Uterus (tissue), 4 donors: ENCODE results near the gene SOCS4. TPM values are rescaled to one million over a fixed set of nuclear protein-coding genes. Genes with fewer than 3 reads are reported as not detected.
A peak's percentile ranks its signal among the peaks of the same experiment; 100 is the strongest.

Experiments
- DNase-seq, 2 donors: peaks; one replicate each; pipeline ENCODE4 v3.0.0-alpha.2; 2019 to 2020
- H3K27ac ChIP-seq, 2 donors: fragments of 200-600 bp; sonication (generic); 1 replicate in 1 of 2; 2 replicates in 1 of 2; pipeline ENCODE4 v1.5.1; 2016 to 2018
- H3K27me3 ChIP-seq, 2 donors: fragments of 200-600 bp; sonication (generic); one replicate each; pipeline ENCODE4 v1.5.1; 2018 to 2019; ENCODE audit warnings: control low read depth in 1 of 2
- H3K36me3 ChIP-seq, 2 donors: fragments of 200-600 bp; sonication (generic); one replicate each; pipeline ENCODE4 v1.5.1; 2019; ENCODE audit warnings: control low read depth in 1 of 2
- H3K4me1 ChIP-seq, 2 donors: fragments of 200-600 bp; sonication (generic); one replicate each; pipeline ENCODE4 v1.5.1; 2018 to 2019; ENCODE audit warnings: control low read depth in 1 of 2
- H3K4me3 ChIP-seq, 2 donors: fragments of 200-600 bp; sonication (generic); 1 replicate in 1 of 2; 2 replicates in 1 of 2; pipeline ENCODE4 v1.5.1; 2018 to 2019; ENCODE audit warnings: mild to moderate bottlenecking in 1 of 2
- H3K9me3 ChIP-seq, 2 donors: fragments of 200-600 bp; sonication (generic); one replicate each; pipeline ENCODE4 v1.5.1; 2019; ENCODE audit warnings: control low read depth in 1 of 2
- POLR2A ChIP-seq, 2 donors: fragments of 450-650 bp; IDR thresholded peaks; one replicate each; pipeline ENCODE4 v1.6.1; 2016; ENCODE audit warnings: antibody characterized with exemption in 2 of 2, mild to moderate bottlenecking in 1 of 2, moderate library complexity in 1 of 2
- intact Hi-C: fragments of 100-400 bp; cut with DNase I; formaldehyde crosslinking; loops from one replicate; pipeline ENCODE4 v1.15.1; 2023; ENCODE audit warnings: low total_unique reads
- total RNA-seq, 4 donors: library from RNA; depleted of rRNA in 3 of 4; stranded (reverse); fragments of >200 nt in 3 of 4; gene quantifications; one replicate each; pipeline versions ENCODE4 v1.1.0 to v1.2.4, GENCODE V29; 2014 to 2023
- TF ChIP-seq, protein P1 (sequence below), 4 experiments: fragments of 200-600 bp in 2 of 4; fragments of 450-650 bp in 2 of 4; sonication (generic) in 2 of 4; IDR thresholded peaks; one replicate each; pipeline ENCODE4 v1.5.1; 2016 to 2019; ENCODE audit warnings: antibody characterized with exemption in 4 of 4, mild to moderate bottlenecking in 2 of 4, moderate library complexity in 1 of 4
- donor health status: DM: yes; HTN: yes; CAD: no.

The SOCS4 gene
- total RNA-seq, 4 donors from 2014 or later: 10.2 to 36.4 (median 22.4) TPM

DNA sequence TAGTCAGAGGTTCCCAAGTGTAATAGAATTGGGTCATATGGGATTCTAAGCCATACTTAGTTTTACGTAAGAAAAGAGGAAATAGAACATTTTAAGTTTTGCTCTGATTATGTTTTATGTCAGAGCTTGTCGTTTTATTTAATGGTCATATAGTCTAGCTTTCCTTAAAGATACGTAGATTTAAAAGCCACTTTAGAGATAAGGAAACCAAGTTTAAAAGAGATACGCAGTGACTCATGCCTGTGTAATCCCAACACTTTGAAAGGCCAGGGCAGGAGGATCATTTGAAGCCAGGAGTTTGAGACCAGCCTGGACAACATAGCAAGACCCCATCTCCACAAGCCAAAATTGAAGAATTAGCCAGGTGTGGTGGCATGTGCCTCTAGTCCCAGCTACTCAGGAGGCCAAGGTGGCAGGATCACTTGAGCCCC lies 44.0 kb downstream of the SOCS4 start:
- TF ChIP-seq, protein P1, sequence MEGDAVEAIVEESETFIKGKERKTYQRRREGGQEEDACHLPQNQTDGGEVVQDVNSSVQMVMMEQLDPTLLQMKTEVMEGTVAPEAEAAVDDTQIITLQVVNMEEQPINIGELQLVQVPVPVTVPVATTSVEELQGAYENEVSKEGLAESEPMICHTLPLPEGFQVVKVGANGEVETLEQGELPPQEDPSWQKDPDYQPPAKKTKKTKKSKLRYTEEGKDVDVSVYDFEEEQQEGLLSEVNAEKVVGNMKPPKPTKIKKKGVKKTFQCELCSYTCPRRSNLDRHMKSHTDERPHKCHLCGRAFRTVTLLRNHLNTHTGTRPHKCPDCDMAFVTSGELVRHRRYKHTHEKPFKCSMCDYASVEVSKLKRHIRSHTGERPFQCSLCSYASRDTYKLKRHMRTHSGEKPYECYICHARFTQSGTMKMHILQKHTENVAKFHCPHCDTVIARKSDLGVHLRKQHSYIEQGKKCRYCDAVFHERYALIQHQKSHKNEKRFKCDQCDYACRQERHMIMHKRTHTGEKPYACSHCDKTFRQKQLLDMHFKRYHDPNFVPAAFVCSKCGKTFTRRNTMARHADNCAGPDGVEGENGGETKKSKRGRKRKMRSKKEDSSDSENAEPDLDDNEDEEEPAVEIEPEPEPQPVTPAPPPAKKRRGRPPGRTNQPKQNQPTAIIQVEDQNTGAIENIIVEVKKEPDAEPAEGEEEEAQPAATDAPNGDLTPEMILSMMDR (IDR thresholded peaks at IDR 0.05): no peak
- no peak for TF ChIP-seq POLR2A (IDR thresholded peaks at IDR 0.05)
- no peaks in the 10 kb centered on the region for H3K36me3 ChIP-seq
- peaks cover 0 to 8% of the 10 kb centered on the region in 2 donors for H3K4me1 ChIP-seq
- H3K4me3 ChIP-seq: no peak overlapping the region
- DNase-seq: no peak
- no peaks in the 10 kb centered on the region for H3K9me3 ChIP-seq
- no peaks in the 10 kb centered on the region for H3K27me3 ChIP-seq
- H3K27ac ChIP-seq: peak overlapping the region; percentile 5 to 77
- intact Hi-C loops: no loop called here

DNA sequence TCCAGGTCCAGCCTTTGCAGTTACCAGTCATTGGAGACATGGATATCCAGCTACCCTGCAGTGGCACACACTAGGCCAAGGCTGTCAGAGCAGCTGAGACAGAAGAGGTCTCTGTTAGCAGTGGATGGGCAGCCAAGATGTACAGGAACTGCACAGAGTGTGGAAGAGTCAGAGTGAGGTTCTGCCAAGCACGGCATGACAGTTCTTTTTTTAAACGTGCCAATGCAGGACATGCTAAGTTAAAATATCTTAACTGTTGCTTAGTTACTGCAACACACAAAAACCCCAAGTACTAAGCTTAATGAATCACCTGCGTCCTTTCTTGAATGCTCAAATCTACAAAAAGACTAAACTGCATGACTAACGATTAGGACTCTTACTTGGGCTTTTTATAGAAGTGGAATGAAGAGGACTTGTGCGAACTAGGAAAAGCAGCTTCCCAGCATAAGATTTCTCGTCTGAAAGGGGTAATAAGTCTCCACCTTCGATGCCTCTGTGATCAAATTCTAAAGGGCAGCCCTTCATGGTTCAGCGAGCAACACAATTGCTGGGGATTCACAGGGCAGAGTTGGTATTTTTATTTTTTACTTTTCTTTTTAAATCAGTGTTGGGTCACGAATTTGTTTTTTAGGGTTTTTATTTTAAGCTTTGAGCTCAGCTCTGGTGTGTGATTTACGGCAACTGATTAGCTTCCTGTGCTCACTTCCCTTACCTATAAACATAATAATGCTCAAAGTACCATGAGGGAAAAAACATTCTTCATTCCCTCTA lies 45.0 kb downstream of the SOCS4 start:
- Histone ChIP-seq H3K4me3 (no peak overlapping the region), H3K9me3 (no peaks in the 10 kb centered on the region)
- DNase-seq: peak in 1 of 2 donors; percentile 46

DNA sequence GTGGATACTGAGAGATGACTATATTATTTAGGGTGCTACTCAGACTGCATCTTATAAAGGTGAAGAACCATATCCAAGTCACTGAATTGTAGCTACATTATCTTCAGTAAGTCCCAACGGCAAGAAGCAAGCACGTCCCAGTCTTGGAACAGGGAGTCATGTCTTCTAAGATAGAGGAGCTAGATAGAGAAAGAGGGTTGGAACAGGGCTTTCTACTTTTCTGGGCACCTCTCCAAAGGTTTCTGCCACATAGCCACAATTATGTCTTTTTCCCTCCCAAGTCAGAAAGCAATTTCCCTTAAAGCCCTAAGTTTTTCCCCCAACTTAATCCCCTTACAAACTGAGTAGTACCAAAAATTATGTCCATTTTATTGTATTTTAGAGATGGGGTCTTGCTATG lies 46.8 kb downstream of the SOCS4 start:
- TF ChIP-seq, protein P1 (IDR thresholded peaks at IDR 0.05): no peak
- TF ChIP-seq POLR2A (IDR thresholded peaks at IDR 0.05): no peak
- no peak overlapping the region for H3K4me3 ChIP-seq
- no peak for DNase-seq
- H3K36me3 ChIP-seq: no peaks in the 10 kb centered on the region
- no peaks in the 10 kb centered on the region for H3K27me3 ChIP-seq
- H3K9me3 ChIP-seq: no peaks in the 10 kb centered on the region
- H3K4me1 ChIP-seq: peaks cover 0 to 8% of the 10 kb centered on the region in 2 donors
- intact Hi-C loops: no loop called here
- H3K27ac ChIP-seq: no peak overlapping the region

More for the DNA sequence above, 45.0 kb downstream of the SOCS4 start:
- Histone ChIP-seq H3K27me3 (no peaks in the 10 kb centered on the region), H3K27ac (peak overlapping the region; percentile 73 to 77), H3K36me3 (no peaks in the 10 kb centered on the region), H3K4me1 (peaks cover 0 to 8% of the 10 kb centered on the region in 2 donors)
- intact Hi-C loops: no loop called here
- TF ChIP-seq, protein P1 (IDR thresholded peaks at IDR 0.05): no peak
- no peak for TF ChIP-seq POLR2A (IDR thresholded peaks at IDR 0.05)

DNA sequence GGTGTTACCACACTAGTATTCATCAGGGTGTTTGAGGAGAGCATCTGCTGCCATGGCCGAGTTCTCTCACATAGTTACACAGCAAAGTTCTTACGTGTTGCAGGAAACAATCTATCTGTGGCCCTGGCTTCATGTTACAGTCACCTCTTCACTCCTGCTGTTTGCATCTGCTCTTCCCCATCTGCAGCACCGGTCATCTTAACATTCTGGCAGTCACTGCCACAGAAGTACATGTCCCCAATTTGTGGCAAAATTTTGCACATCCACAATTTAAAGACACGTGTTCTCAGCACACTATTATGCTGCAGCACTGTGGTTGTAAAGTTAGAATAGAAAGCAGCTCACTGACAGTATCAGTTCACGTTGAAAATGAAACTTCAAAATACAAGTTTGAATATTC lies 47.6 kb downstream of the SOCS4 start:
- H3K27ac ChIP-seq: no peak overlapping the region
- no peak for DNase-seq
- no peaks in the 10 kb centered on the region for H3K9me3 ChIP-seq
- TF ChIP-seq POLR2A (IDR thresholded peaks at IDR 0.05): no peak
- TF ChIP-seq, protein P1 (IDR thresholded peaks at IDR 0.05): no peak
- no peak overlapping the region for H3K4me3 ChIP-seq
- peaks cover 0 to 8% of the 10 kb centered on the region in 2 donors for H3K4me1 ChIP-seq
- H3K36me3 ChIP-seq: no peaks in the 10 kb centered on the region
- H3K27me3 ChIP-seq: no peaks in the 10 kb centered on the region
- intact Hi-C loops: no loop called here

DNA sequence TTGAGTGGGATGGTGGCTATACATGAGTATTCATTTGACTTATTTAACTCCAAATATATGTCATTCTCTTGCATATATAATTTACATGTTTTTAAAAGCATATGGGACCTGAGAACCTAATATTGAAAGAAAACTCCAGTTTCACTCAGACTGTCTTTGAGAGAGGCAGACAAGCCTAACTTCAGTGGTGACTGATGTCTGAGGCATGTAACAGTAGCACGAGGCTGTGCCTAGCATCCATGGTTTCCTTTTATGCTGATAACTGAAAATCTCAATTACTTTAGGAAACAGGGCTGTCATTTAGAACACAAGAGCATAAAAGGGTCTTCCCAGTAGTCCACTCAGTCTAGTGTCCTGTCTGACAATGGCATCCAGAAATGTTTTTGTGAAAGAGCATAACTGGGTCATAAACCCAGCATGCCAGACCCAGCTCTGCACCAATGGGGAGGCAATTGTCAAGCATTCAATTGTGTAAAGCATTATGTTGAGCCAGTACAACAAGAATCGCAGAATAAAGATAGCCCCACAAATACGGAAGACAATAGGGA lies 48.7 kb downstream of the SOCS4 start:
- no peak overlapping the region for H3K4me3 ChIP-seq
- no peak overlapping the region for H3K27ac ChIP-seq
- DNase-seq: no peak
- no peaks in the 10 kb centered on the region for H3K27me3 ChIP-seq
- intact Hi-C loops: no loop called here
- no peaks in the 10 kb centered on the region for H3K9me3 ChIP-seq
- H3K36me3 ChIP-seq: no peaks in the 10 kb centered on the region
- peaks cover 0 to 8% of the 10 kb centered on the region in 2 donors for H3K4me1 ChIP-seq
- TF ChIP-seq POLR2A (IDR thresholded peaks at IDR 0.05): no peak
- TF ChIP-seq, protein P1 (IDR thresholded peaks at IDR 0.05): no peak
